SJSA1 (cell line): ENCODE results near the gene C2orf78. TPM values are rescaled to one million over a fixed set of nuclear protein-coding genes. Genes with fewer than 3 reads are reported as not detected.

Source experiments
- DNase-seq, 2 experiments: peaks; one replicate each; pipeline ENCODE4 v3.0.0-alpha.2; 2015 to 2020; ENCODE audit warnings: low spot score in 2 of 2, low read depth in 1 of 2
- H3K27ac ChIP-seq: fragments of 250-450 bp; sonication (Bioruptor Pico); 2 replicates; pipeline ENCODE4 v1.5.1; 2020; ENCODE audit warnings: mild to moderate bottlenecking, moderate library complexity
- H3K27me3 ChIP-seq: fragments of 250-450 bp; sonication (Bioruptor Pico); replicated peaks from 2 replicates; pipeline ENCODE4 v1.5.1; 2020; ENCODE audit warnings: mild to moderate bottlenecking, moderate library complexity
- H3K36me3 ChIP-seq: fragments of 250-450 bp; sonication (Bioruptor Pico); 2 replicates; pipeline ENCODE4 v1.5.1; 2020; ENCODE audit warnings: mild to moderate bottlenecking
- H3K4me1 ChIP-seq: fragments of 250-450 bp; sonication (Bioruptor Pico); replicated peaks from 2 replicates; pipeline ENCODE4 v1.6.1; 2021; ENCODE audit warnings: mild to moderate bottlenecking
- H3K4me3 ChIP-seq: fragments of 250-450 bp; sonication (Bioruptor Pico); 2 replicates; pipeline ENCODE4 v1.5.1; 2020; ENCODE audit warnings: mild to moderate bottlenecking
- H3K9me3 ChIP-seq: fragments of 250-450 bp; sonication (Bioruptor Pico); replicated peaks from 2 replicates; pipeline ENCODE4 v1.5.1; 2020; ENCODE audit warnings: mild to moderate bottlenecking
- total RNA-seq: library from RNA; depleted of rRNA; stranded (reverse); fragments of >200 nt; shearing (Covaris generic); gene quantifications from 2 replicates; pipeline ENCODE4 v1.2.3, GENCODE V29; 2014; rRNA removed

C2orf78 gene
- total RNA-seq, 1 experiment from 2014 or later, result 0.03 TPM

GRCh38 chr2:73862987-73863386 lies 79.0 kb downstream of the C2orf78 start:
- Histone ChIP-seq H3K4me3 (no peak overlapping the region), H3K27me3 (no peaks in the 10 kb centered on the region), H3K36me3 (peaks cover 75% of the 10 kb centered on the region), H3K4me1 (peaks cover 4% of the 10 kb centered on the region; the same call in 1 of the 2 replicates), H3K27ac (no peak overlapping the region), H3K9me3 (no peaks in the 10 kb centered on the region)
- no peak for DNase-seq

Other genes with a start within 250 kb of the C2orf78 start
- not detected in 2 replicates for gene NAT8, start 141.8 kb upstream of the C2orf78 start, total RNA-seq
- gene TPRKB, start 46.8 kb upstream of the C2orf78 start, total RNA-seq, result 52.8 and 85.2 TPM in 2 replicates
- gene DUSP11, start 4.1 kb upstream of the C2orf78 start, total RNA-seq, result 30.3 and 40.4 TPM in 2 replicates
- 61.6 and 76.6 TPM in 2 replicates for gene STAMBP, start 44.8 kb downstream of the C2orf78 start, total RNA-seq
- 78.8 and 135 TPM in 2 replicates for gene ACTG2, start 108.8 kb downstream of the C2orf78 start, total RNA-seq
- 94.7 and 99.8 TPM in 2 replicates for gene DGUOK, start 142.7 kb downstream of the C2orf78 start, total RNA-seq
- gene TET3, start 200.7 kb downstream of the C2orf78 start, total RNA-seq, result 2.1 and 2.4 TPM in 2 replicates